Thyroid gland (tissue), 4 donors: Measurements from ENCODE around the gene MTUS2. TPM values are rescaled to one million over a fixed set of nuclear protein-coding genes. Genes with fewer than 3 reads are reported as not detected.

ENCODE experiments used
- DNase-seq, 2 donors: peaks; one replicate each; pipeline ENCODE4 v3.0.0-alpha.2; 2019
- H3K27ac ChIP-seq, 3 donors: fragments of 200-600 bp; sonication (generic); 1 replicate in 2 of 3; 2 replicates in 1 of 3; pipeline ENCODE4 v1.5.1; 2016 to 2019; ENCODE audit warnings: mild to moderate bottlenecking in 1 of 3, moderate library complexity in 1 of 3
- H3K27me3 ChIP-seq: fragments of 200-600 bp; sonication (generic); one replicate; pipeline ENCODE4 v1.5.1; 2019
- H3K36me3 ChIP-seq, 2 donors: fragments of 200-600 bp; sonication (generic); one replicate each; pipeline ENCODE4 v1.5.1; 2016 to 2019
- H3K4me1 ChIP-seq, 2 donors: fragments of 200-600 bp; sonication (generic); one replicate each; pipeline ENCODE4 v1.5.1; 2017 to 2019
- H3K4me3 ChIP-seq, 3 donors: fragments of 200-600 bp; sonication (generic); replicated peaks in 1 of 3; 1 replicate in 2 of 3; 2 replicates in 1 of 3; pipeline ENCODE4 v1.5.1; 2016; ENCODE audit warnings: mild to moderate bottlenecking in 1 of 3
- H3K9me3 ChIP-seq: fragments of 200-600 bp; sonication (generic); one replicate; pipeline ENCODE4 v1.5.1; 2017
- POLR2A ChIP-seq, 2 donors: fragments of 450-650 bp; IDR thresholded peaks; one replicate each; pipeline ENCODE4 v1.6.1; 2017; ENCODE audit warnings: antibody characterized with exemption in 2 of 2, mild to moderate bottlenecking in 2 of 2, moderate library complexity in 1 of 2
- WGBS, 2 donors: methylation state at CpG; one replicate each; pipeline ENCODE4 v1.1.5; 2017; 5-methylcytosine and 5-hydroxymethylcytosine counted together
- intact Hi-C: fragments of 100-400 bp; cut with DNase I; formaldehyde crosslinking; loops from one replicate; pipeline ENCODE4 v1.15.1; 2023
- total RNA-seq, 4 donors: library from RNA; depleted of rRNA; stranded (reverse); fragments of >200 nt; gene quantifications; one replicate each; pipeline ENCODE4 v1.2.3, GENCODE V29; 2016
- TF ChIP-seq, protein P1 (sequence below), 6 experiments: fragments of 200-600 bp in 3 of 6; fragments of 450-650 bp in 3 of 6; sonication (generic) in 3 of 6; IDR thresholded peaks; one replicate each; pipeline ENCODE4 v1.5.1; 2016 to 2019; ENCODE audit warnings: antibody characterized with exemption in 6 of 6, mild to moderate bottlenecking in 2 of 6, inconsistent platforms in 1 of 6, moderate library complexity in 1 of 6

Gene MTUS2
- total RNA-seq, 4 donors from 2014 or later: 0.98 to 1.5 (median 1.1) TPM

DNA sequence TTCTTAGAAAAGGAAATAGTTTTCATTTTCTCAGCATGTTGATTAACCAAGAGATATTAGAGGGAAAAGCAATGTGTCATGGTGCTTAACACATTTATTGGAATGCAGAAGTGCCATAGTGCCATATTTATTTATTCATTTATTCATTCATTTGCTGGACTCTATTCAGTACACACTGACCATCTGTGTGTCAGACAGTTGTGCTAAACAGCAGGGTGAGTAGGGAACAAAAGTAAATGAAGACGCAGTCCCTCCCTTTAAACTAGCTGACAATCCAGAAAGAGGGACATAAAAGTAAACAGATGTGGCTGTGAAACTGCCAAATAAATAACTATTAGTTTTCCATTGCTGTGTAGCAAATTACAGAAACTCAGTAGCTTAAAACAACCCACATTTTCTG lies 323.7 kb downstream of the MTUS2 start:
- Histone ChIP-seq H3K4me1 (peaks cover 4 to 11% of the 10 kb centered on the region in 2 donors), H3K4me3 (no peak overlapping the region), H3K27me3 (no peaks in the 10 kb centered on the region), H3K36me3 (no peaks in the 10 kb centered on the region), H3K9me3 (no peaks in the 10 kb centered on the region), H3K27ac (no peak overlapping the region)
- DNase-seq: no peak
- intact Hi-C loops: no loop called here
- TF ChIP-seq, protein P1, sequence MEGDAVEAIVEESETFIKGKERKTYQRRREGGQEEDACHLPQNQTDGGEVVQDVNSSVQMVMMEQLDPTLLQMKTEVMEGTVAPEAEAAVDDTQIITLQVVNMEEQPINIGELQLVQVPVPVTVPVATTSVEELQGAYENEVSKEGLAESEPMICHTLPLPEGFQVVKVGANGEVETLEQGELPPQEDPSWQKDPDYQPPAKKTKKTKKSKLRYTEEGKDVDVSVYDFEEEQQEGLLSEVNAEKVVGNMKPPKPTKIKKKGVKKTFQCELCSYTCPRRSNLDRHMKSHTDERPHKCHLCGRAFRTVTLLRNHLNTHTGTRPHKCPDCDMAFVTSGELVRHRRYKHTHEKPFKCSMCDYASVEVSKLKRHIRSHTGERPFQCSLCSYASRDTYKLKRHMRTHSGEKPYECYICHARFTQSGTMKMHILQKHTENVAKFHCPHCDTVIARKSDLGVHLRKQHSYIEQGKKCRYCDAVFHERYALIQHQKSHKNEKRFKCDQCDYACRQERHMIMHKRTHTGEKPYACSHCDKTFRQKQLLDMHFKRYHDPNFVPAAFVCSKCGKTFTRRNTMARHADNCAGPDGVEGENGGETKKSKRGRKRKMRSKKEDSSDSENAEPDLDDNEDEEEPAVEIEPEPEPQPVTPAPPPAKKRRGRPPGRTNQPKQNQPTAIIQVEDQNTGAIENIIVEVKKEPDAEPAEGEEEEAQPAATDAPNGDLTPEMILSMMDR (IDR thresholded peaks at IDR 0.05): no peak
- TF ChIP-seq POLR2A (IDR thresholded peaks at IDR 0.05): no peak
- 84 to 85% methylated on average over 1 of the region's 1 CpG for WGBS, 2 donors

DNA sequence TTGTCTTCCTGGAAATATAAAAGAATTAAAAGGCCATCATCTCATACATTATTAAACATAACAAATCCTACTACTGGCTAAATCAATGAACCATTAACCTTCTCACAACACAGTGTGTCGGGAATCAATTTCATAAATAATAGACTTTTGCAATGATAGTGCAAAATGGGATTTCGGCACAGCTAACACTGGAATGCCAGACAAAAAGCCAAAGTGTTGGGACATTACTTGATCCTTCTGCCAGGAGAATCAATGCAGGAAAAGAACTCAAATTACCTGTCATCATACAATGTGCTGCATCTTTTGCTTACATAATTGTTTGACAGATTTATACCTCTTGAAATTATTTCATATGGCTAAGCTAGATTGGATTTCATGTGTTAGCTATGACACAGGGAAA lies 334.3 kb downstream of the MTUS2 start:
- 89% methylated on average over 2 of the region's 2 CpGs for WGBS, 2 donors
- H3K4me3 ChIP-seq: no peak overlapping the region

DNA sequence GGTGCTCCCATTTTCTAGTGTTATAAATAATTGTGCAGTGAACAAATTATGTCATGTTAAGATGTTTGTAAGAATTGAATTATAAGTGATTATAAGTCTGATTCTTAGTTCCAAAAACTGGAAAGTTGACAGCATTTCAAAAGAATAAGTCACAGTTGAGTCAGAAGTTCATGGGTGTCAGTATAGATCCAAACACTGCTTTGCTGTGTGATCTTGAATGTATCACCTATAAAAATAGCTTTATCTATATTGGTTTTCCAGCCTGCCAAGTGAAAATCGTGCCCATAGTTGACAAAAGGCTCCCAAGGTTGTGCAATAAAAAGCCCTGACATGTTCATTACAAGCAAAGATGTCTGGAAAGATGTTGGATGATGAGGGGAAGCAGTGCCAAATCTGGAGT lies 336.0 kb downstream of the MTUS2 start:
- 45 to 81% methylated on average over 1 of the region's 1 CpG for WGBS, 2 donors
- H3K4me3 ChIP-seq: no peak overlapping the region
- no peaks in the 10 kb centered on the region for H3K4me1 ChIP-seq
- DNase-seq: no peak
- TF ChIP-seq, protein P1 (IDR thresholded peaks at IDR 0.05): no peak
- no peak for TF ChIP-seq POLR2A (IDR thresholded peaks at IDR 0.05)
- H3K9me3 ChIP-seq: no peaks in the 10 kb centered on the region
- no peaks in the 10 kb centered on the region for H3K27me3 ChIP-seq
- H3K27ac ChIP-seq: no peak overlapping the region
- no peaks in the 10 kb centered on the region for H3K36me3 ChIP-seq
- intact Hi-C loops: no loop called here

More for the DNA sequence above, 334.3 kb downstream of the MTUS2 start:
- Histone ChIP-seq H3K27me3 (no peaks in the 10 kb centered on the region), H3K36me3 (no peaks in the 10 kb centered on the region), H3K4me1 (no peaks in the 10 kb centered on the region), H3K27ac (no peak overlapping the region), H3K9me3 (no peaks in the 10 kb centered on the region)
- intact Hi-C loops: no loop called here
- TF ChIP-seq POLR2A (IDR thresholded peaks at IDR 0.05): no peak
- TF ChIP-seq, protein P1 (IDR thresholded peaks at IDR 0.05): no peak
- no peak for DNase-seq

DNA sequence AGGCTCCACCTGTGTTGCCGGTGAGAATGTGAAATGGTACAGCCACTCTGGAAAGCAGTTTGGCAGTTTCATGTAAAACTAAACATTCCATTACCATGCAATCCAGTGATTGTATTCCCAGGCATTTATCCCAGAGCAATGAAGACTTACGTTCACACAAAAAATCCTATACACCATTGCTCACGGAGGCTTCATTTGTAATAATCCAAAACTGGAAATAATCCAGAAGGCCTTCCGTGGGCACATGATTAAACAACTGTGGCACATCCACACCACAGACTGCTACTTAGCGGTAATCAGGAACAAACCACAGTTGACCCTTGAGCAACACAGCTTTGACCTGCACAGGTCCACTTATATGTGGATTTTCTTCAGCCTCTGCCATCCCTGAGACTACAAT lies 339.7 kb downstream of the MTUS2 start:
- Histone ChIP-seq H3K9me3 (no peaks in the 10 kb centered on the region), H3K27ac (no peak overlapping the region), H3K27me3 (no peaks in the 10 kb centered on the region), H3K36me3 (no peaks in the 10 kb centered on the region), H3K4me1 (no peaks in the 10 kb centered on the region), H3K4me3 (no peak overlapping the region)
- no peak for DNase-seq
- 83 to 84% methylated on average over 5 of the region's 5 CpGs for WGBS, 2 donors
- no peak for TF ChIP-seq POLR2A (IDR thresholded peaks at IDR 0.05)
- TF ChIP-seq, protein P1 (IDR thresholded peaks at IDR 0.05): no peak
- intact Hi-C loops: no loop called here

DNA sequence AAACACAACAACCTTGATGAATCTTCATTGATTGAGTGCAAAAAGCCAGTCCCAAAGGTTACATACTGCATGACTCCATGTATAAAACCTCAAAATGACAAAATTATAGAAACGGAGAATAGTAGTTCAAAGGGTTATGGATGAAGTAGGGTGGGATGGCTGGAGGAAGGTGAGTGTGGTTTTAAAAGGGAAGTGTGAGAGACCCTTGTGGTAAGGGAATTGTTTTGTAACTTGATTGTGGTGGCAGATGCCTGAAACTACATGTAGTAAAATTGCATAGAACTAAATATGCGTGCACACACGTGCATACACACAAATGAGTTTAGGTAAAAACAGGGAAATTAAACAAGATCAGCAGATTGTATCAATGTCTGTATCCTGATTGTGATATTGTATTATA lies 340.7 kb downstream of the MTUS2 start:
- 72 to 80% methylated on average over 3 of the region's 3 CpGs for WGBS, 2 donors

More for the DNA sequence above, 340.7 kb downstream of the MTUS2 start:
- no peak for TF ChIP-seq POLR2A (IDR thresholded peaks at IDR 0.05)
- TF ChIP-seq, protein P1 (IDR thresholded peaks at IDR 0.05): no peak
- Histone ChIP-seq H3K4me3 (no peak overlapping the region), H3K27me3 (no peaks in the 10 kb centered on the region), H3K27ac (no peak overlapping the region), H3K9me3 (no peaks in the 10 kb centered on the region), H3K4me1 (no peaks in the 10 kb centered on the region), H3K36me3 (no peaks in the 10 kb centered on the region)
- no peak for DNase-seq
- intact Hi-C loops: no loop called here
